CD4-positive, alpha-beta memory T cell (primary cell): ENCODE data around the gene RNF2. TPM values are rescaled to one million over a fixed set of nuclear protein-coding genes. Genes with fewer than 3 reads are reported as not detected.

Source experiments
- CTCF ChIA-PET: fragments of 350-600 bp; sonication (Branson Sonifier 250); formaldehyde crosslinking; loops from one replicate; lab custom pipeline; 2021; ENCODE audit warnings: inconsistent platforms; ENCODE audit not compliant: partially characterized antibody; lab: Charles Lee
- POLR2A ChIA-PET: fragments of 350-600 bp; sonication (Branson Sonifier 250); formaldehyde crosslinking; loops from one replicate; lab custom pipeline; 2021; ENCODE audit not compliant: partially characterized antibody; lab: Charles Lee
- DNase-seq, 5 donors: peaks; one replicate each; pipeline versions ENCODE4 v3.0.0 to v3.0.0-alpha.2; 2020 to 2022; ENCODE audit warnings: mixed read lengths in 1 of 5
- H3K27ac ChIP-seq: one replicate; pipeline ENCODE4 v1.7.0; 2013; ENCODE audit warnings: low read depth, low read length
- H3K27me3 ChIP-seq: 2 replicates; pipeline ENCODE4 v1.7.0; 2013; ENCODE audit warnings: mild to moderate bottlenecking, low read length, moderate library complexity; ENCODE audit not compliant: insufficient read depth
- H3K36me3 ChIP-seq: 2 replicates; pipeline ENCODE4 v1.7.0; 2013; ENCODE audit warnings: mild to moderate bottlenecking, low read length, moderate library complexity; ENCODE audit not compliant: insufficient read depth
- H3K4me1 ChIP-seq: 2 replicates; pipeline ENCODE4 v1.7.0; 2013; ENCODE audit warnings: mild to moderate bottlenecking, low read length, moderate library complexity; ENCODE audit not compliant: insufficient read depth
- H3K4me3 ChIP-seq, 2 donors: one replicate each; pipeline ENCODE4 v1.7.0; 2013; ENCODE audit warnings: low read length in 2 of 2, mild to moderate bottlenecking in 1 of 2
- H3K9me3 ChIP-seq, 2 donors: one replicate each; pipeline ENCODE4 v1.7.0; 2013; ENCODE audit warnings: low read length in 2 of 2, control low read depth in 1 of 2; ENCODE audit not compliant: control insufficient read depth in 1 of 2
- H3K27ac Mint-ChIP-seq, 7 donors: one replicate each; pipeline ENCODE4 v1.8.0; 2020 to 2021; ENCODE audit warnings: mixed read lengths in 7 of 7, mild to moderate bottlenecking in 6 of 7, inconsistent platforms in 3 of 7, moderate library complexity in 3 of 7
- H3K27me3 Mint-ChIP-seq, 2 donors: one replicate each; pipeline ENCODE4 v1.8.0; 2020 to 2021; ENCODE audit warnings: mixed read lengths in 2 of 2
- H3K36me3 Mint-ChIP-seq, 2 donors: one replicate each; pipeline ENCODE4 v1.8.0; 2020 to 2021; ENCODE audit warnings: mixed read lengths in 2 of 2, inconsistent platforms in 1 of 2, mild to moderate bottlenecking in 1 of 2
- H3K4me1 Mint-ChIP-seq, 4 donors: one replicate each; pipeline ENCODE4 v1.8.0; 2020 to 2021; ENCODE audit warnings: mixed read lengths in 4 of 4, mild to moderate bottlenecking in 1 of 4
- H3K4me3 Mint-ChIP-seq, 8 donors: one replicate each; pipeline ENCODE4 v1.8.0; 2020 to 2021; ENCODE audit warnings: mixed read lengths in 8 of 8, mild to moderate bottlenecking in 7 of 8, moderate library complexity in 6 of 8, inconsistent platforms in 3 of 8
- H3K9me3 Mint-ChIP-seq, 8 donors: one replicate each; pipeline ENCODE4 v1.8.0; 2020 to 2021; ENCODE audit warnings: mixed read lengths in 8 of 8, mild to moderate bottlenecking in 5 of 8, inconsistent platforms in 3 of 8, moderate library complexity in 1 of 8
- intact Hi-C: fragments of 100-400 bp; cut with micrococcal nuclease; formaldehyde crosslinking; loops from one replicate; pipeline ENCODE4 v1.15.1; 2023
- polyA plus RNA-seq, 2 donors: library from polyadenylated mRNA; unstranded; fragments of 300-500 nt; fragmentation: Illumina TruSeq; gene quantifications; one replicate each; pipeline ENCODE4 v1.2.3, GENCODE V29; 2021
- total RNA-seq, 2 experiments: library from RNA; stranded (reverse); gene quantifications; one replicate each; pipeline ENCODE4 v1.2.3, GENCODE V29; 2021

Gene RNF2
- total and polyA plus RNA-seq, 4 experiments from 2014 or later = 26.5 to 37.1 (median 27.0) TPM

DNA sequence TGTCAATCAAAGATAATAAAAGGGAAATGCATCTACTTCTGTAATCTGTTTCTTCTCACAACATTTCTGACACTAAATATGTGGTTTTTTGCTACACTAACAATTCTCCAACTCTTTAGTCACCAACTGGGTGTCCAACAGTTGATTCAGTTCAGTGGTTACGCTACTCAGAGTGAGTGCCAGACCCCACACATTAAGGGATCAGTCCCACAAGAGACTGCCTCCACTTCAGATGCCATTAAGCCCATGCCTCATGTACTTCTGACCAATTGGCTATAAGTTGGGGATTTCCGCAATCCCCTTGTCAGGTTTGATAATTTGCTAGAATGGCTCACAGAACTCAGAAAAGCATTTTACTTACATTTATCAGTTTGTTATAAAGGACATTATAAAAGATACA lies 28.4 kb downstream of the RNF2 start:
- Mint-ChIP-seq H3K9me3 (peaks cover 0 to 2% (median 0%) of the 10 kb centered on the region in 8 donors), H3K4me1 (peaks cover 28 to 45% (median 38%) of the 10 kb centered on the region in 4 donors), H3K4me3 (no peak overlapping the region), H3K36me3 (peaks cover 9 to 13% of the 10 kb centered on the region in 2 donors), H3K27ac (no peak overlapping the region), H3K27me3 (no peaks in the 10 kb centered on the region)
- no peaks in the 10 kb centered on the region for H3K4me1 ChIP-seq
- no peaks in the 10 kb centered on the region for H3K36me3 ChIP-seq
- DNase-seq = no peak
- H3K4me3 ChIP-seq = no peak overlapping the region
- POLR2A ChIA-PET = interaction anchor here (0.5 kb wide), 1 partner anchor 18 kb away, joined by 3 read pairs; no protein-coding TSS in a partner anchor
- H3K27ac ChIP-seq = no peak overlapping the region
- CTCF ChIA-PET = no interaction called here
- intact Hi-C loops = no loop called here
- no peaks in the 10 kb centered on the region for H3K27me3 ChIP-seq
- no peaks in the 10 kb centered on the region for H3K9me3 ChIP-seq

DNA sequence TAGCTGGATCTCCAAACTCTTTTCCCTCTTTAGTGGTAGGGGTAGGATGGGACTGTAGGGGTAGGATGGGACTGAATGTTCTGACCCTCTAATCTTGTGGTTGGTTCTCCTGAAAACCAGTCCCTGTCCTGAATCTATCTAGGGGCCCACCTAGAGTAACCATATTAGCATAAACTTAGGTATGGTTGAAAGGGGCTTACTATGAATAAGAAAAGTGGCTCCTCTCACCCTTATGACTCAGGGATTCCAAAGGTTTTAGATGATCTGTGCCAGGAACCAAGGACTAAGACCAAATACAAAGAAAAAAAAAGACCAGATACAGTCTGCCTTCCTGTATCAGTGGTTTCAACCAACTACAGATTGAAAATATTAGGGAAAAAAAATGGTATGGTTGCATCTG lies 28.9 kb downstream of the RNF2 start:
- Mint-ChIP-seq H3K4me1 (peaks cover 26 to 45% (median 38%) of the 10 kb centered on the region in 4 donors), H3K4me3 (no peak overlapping the region), H3K27ac (peak overlapping the region in 1 of 7 donors; percentile 72), H3K27me3 (no peaks in the 10 kb centered on the region), H3K9me3 (peaks cover 0 to 2% (median 0%) of the 10 kb centered on the region in 8 donors), H3K36me3 (peaks cover 9 to 13% of the 10 kb centered on the region in 2 donors)
- Histone ChIP-seq H3K9me3 (no peaks in the 10 kb centered on the region), H3K27ac (no peak overlapping the region), H3K4me3 (no peak overlapping the region), H3K36me3 (no peaks in the 10 kb centered on the region), H3K27me3 (no peaks in the 10 kb centered on the region), H3K4me1 (no peaks in the 10 kb centered on the region)
- ChIA-PET POLR2A (no interaction called here), CTCF (no interaction called here)
- intact Hi-C loops = no loop called here
- no peak for DNase-seq

DNA sequence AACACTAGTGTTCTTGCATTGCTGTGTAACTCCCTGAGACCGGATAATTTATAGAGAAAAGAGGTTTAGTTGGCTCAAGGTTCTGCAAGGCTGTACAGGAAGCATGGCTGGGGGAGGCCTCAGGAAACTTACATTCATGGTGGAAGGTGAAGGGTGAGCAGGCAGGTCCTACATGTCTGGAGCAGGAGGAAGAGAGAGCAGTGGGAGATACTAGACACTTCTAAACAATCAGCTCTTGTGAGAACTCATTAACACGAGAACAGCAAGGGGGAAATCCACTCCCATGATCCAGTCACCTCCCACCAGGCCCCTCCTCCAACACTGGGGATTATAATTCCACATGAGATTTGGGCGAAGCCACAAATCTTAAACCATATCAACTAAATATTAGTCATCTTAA lies 30.1 kb downstream of the RNF2 start:
- no peak for DNase-seq
- Histone ChIP-seq H3K9me3 (no peaks in the 10 kb centered on the region), H3K36me3 (no peaks in the 10 kb centered on the region), H3K4me1 (no peaks in the 10 kb centered on the region), H3K27ac (no peak overlapping the region), H3K27me3 (no peaks in the 10 kb centered on the region), H3K4me3 (no peak overlapping the region)
- intact Hi-C loops = no loop called here
- Mint-ChIP-seq H3K27me3 (no peaks in the 10 kb centered on the region), H3K36me3 (peaks cover 9 to 13% of the 10 kb centered on the region in 2 donors), H3K4me3 (no peak overlapping the region), H3K27ac (peak overlapping the region in 1 of 7 donors; percentile 21), H3K4me1 (peaks cover 29 to 52% (median 45%) of the 10 kb centered on the region in 4 donors), H3K9me3 (peaks cover 0 to 2% (median 0%) of the 10 kb centered on the region in 8 donors)
- CTCF ChIA-PET = no interaction called here
- POLR2A ChIA-PET = no interaction called here

DNA sequence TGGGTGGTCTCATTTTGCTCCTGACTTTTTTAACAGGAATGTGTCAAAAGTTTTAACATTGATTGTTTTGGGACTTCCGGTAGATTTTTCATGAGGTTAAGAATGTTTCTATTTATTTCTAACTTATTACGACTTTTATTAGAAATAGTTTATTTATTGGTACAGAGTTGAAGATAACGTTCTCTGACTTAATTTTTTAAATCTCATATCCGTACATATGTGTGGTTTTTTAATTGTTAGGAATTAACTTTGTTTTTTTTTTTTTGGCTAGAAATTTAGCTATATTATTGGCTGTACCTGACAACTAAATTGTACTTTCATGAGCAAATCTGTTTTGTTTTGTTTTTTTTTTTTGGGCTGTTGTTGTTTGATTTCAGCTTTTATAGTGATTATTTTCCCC lies 32.0 kb downstream of the RNF2 start:
- DNase-seq = no peak
- intact Hi-C loops = no loop called here
- no peak overlapping the region for H3K27ac Mint-ChIP-seq
- no peaks in the 10 kb centered on the region for H3K4me1 ChIP-seq
- no peaks in the 10 kb centered on the region for H3K27me3 ChIP-seq
- H3K4me3 ChIP-seq = no peak overlapping the region
- no peak overlapping the region for H3K27ac ChIP-seq
- H3K4me1 Mint-ChIP-seq = peaks cover 19 to 53% (median 32%) of the 10 kb centered on the region in 4 donors
- H3K4me3 Mint-ChIP-seq = no peak overlapping the region
- POLR2A ChIA-PET = no interaction called here
- H3K9me3 Mint-ChIP-seq = peaks cover 0 to 2% (median 0%) of the 10 kb centered on the region in 8 donors
- H3K9me3 ChIP-seq = no peaks in the 10 kb centered on the region
- CTCF ChIA-PET = no interaction called here
- peaks cover 2 to 8% of the 10 kb centered on the region in 2 donors for H3K36me3 Mint-ChIP-seq
- H3K27me3 Mint-ChIP-seq = no peaks in the 10 kb centered on the region
- H3K36me3 ChIP-seq = no peaks in the 10 kb centered on the region

DNA sequence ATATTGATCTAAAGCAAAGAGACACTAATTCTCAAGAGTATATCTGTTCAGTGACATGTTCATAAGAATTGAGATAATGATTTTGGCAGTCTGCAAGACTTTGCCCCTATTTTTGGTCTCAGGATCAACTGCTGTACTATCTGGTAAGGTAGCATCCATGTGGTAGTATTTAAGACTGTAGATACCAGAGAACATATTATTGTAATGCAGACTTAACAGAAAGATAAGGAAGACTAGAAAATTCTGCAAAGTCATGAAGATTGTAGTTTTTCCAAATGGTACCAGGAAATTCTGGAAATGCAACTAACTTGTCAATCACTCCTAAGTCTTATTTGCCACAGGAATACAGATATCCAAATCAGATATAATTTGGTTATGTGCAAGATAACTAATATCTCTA lies 35.1 kb downstream of the RNF2 start:
- Histone ChIP-seq H3K27me3 (no peaks in the 10 kb centered on the region), H3K27ac (no peak overlapping the region), H3K9me3 (no peaks in the 10 kb centered on the region), H3K4me1 (no peaks in the 10 kb centered on the region), H3K4me3 (no peak overlapping the region), H3K36me3 (no peaks in the 10 kb centered on the region)
- H3K4me1 Mint-ChIP-seq = peaks cover 23 to 67% (median 28%) of the 10 kb centered on the region in 4 donors
- no peak overlapping the region for H3K4me3 Mint-ChIP-seq
- no peak for DNase-seq
- H3K27ac Mint-ChIP-seq = no peak overlapping the region
- POLR2A ChIA-PET = no interaction called here
- intact Hi-C loops = no loop called here
- H3K27me3 Mint-ChIP-seq = no peaks in the 10 kb centered on the region
- H3K9me3 Mint-ChIP-seq = peaks cover 0 to 2% (median 0%) of the 10 kb centered on the region in 8 donors
- CTCF ChIA-PET = no interaction called here
- peaks cover under 1 to 8% of the 10 kb centered on the region in 2 donors for H3K36me3 Mint-ChIP-seq

DNA sequence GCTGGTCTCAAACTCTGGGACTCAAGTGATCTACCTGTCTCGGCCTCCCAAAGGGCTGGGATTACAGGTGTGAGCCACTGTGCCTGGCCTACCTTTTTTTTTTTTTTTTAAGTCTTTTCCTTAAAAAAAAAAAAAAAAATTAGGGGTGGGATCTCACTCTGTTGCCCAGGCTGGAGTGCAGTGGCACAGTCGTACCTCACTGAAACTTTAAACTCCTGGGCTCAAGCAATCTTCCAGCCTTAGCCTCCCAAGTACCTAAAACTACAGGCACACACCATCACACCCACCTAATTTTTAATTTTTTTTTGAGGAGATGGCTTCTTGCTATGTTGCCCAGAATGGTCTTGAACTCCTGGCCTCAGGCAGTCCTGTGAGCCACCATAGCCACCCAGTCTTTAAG lies 38.5 kb downstream of the RNF2 start:
- H3K27me3 ChIP-seq = no peaks in the 10 kb centered on the region
- H3K9me3 Mint-ChIP-seq = peaks cover 0 to 2% (median 0%) of the 10 kb centered on the region in 8 donors
- H3K9me3 ChIP-seq = no peaks in the 10 kb centered on the region
- no peak overlapping the region for H3K4me3 ChIP-seq
- intact Hi-C loops = no loop called here
- H3K4me3 Mint-ChIP-seq = peak overlapping the region in 1 of 8 donors; percentile 31
- ChIA-PET POLR2A (no interaction called here), CTCF (no interaction called here)
- H3K27ac ChIP-seq = no peak overlapping the region
- DNase-seq = no peak
- H3K27ac Mint-ChIP-seq = no peak overlapping the region
- peaks cover 18 to 19% of the 10 kb centered on the region in 2 donors for H3K36me3 Mint-ChIP-seq
- H3K4me1 Mint-ChIP-seq = peaks cover 19 to 54% (median 26%) of the 10 kb centered on the region in 4 donors
- no peaks in the 10 kb centered on the region for H3K36me3 ChIP-seq
- H3K4me1 ChIP-seq = no peaks in the 10 kb centered on the region
- no peaks in the 10 kb centered on the region for H3K27me3 Mint-ChIP-seq

DNA sequence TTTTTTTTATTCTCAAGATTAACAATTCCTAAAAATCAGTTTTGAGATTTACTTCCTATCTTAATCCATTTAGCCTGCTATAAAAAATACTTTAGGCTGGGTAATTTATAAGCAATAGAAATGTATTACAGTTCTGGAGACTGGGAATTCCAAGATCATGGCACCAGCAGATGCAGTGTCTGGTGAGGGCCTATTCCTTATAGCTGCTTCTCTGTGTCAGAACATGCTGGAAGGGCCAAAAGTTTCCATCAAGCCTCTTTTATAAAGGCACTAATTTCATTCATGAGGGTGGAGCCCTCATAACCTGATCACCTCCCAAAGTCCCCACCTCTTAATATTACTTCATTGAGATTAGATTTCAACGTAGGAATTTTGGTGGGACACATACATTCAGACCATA lies 41.7 kb downstream of the RNF2 start:
- peaks cover 9% of the 10 kb centered on the region for H3K36me3 ChIP-seq
- H3K27me3 ChIP-seq = no peaks in the 10 kb centered on the region
- no peaks in the 10 kb centered on the region for H3K27me3 Mint-ChIP-seq
- H3K9me3 ChIP-seq = no peaks in the 10 kb centered on the region
- no peak for DNase-seq
- no peak overlapping the region for H3K4me3 Mint-ChIP-seq
- H3K36me3 Mint-ChIP-seq = peaks cover 32 to 41% of the 10 kb centered on the region in 2 donors
- intact Hi-C loops = no loop called here
- H3K4me3 ChIP-seq = no peak overlapping the region
- no peak overlapping the region for H3K27ac Mint-ChIP-seq
- H3K27ac ChIP-seq = no peak overlapping the region
- peaks cover 15 to 33% (median 18%) of the 10 kb centered on the region in 4 donors for H3K4me1 Mint-ChIP-seq
- ChIA-PET POLR2A (no interaction called here), CTCF (no interaction called here)
- H3K4me1 ChIP-seq = no peaks in the 10 kb centered on the region
- no peaks in the 10 kb centered on the region for H3K9me3 Mint-ChIP-seq
